ENCODE measurements around the gene IMMP2L.

IMMP2L gene

GRCh38 chr7:111199643-111200042, 362.6 kb downstream of the IMMP2L start:
- DNase-seq = no peak

DNA sequence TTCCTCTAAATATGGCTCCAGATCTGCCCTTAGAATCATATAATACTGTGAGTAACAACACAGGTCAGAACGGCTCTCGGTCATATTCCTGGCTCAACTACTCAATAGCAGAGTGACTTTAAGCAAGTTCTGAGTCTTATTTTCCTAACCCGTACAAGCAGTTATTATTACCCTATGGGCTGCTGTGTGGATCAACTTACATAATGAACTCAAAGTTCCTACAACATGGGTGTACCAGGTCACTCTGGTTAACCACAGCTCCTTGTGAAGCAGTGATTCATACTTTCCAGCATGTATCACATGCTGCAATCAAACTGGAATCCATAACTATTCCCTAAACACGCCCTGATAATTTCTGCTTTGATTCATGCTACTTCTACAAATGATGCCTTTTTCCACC, 364.0 kb downstream of the IMMP2L start:
- no peak for DNase-seq

- no peak for DNase-seq
Observed at GRCh38 chr7:111196655-111197054, 365.6 kb downstream of the IMMP2L start.

DNA sequence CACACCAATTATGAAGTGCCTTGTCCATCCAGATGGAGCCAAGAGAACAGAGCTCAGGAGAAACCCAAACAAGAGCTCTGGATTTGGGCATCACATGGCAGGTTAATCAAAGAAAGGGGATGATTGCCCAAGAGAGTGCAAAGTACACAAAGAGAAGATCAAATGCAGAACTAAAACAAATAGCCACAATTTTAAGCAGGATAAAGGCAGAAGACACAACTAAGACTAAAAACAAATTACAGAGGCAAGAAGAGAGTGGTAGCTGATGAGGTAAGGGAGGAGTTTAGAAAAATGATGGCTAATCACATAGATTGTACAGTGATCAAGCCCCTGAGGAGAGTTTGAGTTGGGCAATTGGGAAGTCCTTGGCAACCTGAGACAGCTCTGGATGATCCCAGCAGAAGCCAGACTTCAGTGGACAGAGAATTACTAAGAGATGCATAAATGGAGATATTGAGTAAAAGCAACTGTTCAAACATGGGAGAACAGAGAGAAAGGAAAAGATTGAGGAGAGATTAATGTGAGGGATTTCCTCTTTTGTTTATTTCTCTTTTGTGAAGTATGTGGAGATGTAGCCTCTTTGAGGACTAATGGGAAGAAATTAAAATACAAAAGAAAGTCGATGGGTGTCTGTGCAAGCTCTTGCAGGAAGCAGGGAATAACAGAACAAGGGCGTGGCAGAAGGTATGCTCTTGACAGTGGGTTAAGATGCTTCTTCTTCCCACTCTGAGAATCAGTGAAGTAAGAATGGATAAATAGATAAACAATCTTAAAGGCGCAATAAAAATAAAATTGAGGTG, 369.5 kb downstream of the IMMP2L start:
- no peak for DNase-seq

DNA sequence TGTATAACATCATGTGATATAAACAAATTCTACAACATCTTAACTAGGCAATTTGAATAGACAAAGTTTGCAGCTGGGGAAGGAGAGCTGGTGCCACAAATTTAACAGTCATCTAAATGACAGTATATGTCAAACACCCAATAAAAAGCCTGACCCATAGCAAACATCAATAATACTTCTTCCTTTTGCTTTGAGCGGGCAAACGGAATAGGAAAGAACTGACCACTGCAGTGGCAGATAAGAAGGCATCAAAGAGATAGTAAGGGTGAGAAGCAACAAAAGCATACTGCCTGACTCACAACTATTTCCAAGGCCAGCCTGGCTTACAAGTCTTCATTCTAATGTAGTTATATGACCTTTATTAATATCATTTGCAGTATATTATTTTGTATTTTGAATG, 371.5 kb downstream of the IMMP2L start:
- no peak for DNase-seq

DNA sequence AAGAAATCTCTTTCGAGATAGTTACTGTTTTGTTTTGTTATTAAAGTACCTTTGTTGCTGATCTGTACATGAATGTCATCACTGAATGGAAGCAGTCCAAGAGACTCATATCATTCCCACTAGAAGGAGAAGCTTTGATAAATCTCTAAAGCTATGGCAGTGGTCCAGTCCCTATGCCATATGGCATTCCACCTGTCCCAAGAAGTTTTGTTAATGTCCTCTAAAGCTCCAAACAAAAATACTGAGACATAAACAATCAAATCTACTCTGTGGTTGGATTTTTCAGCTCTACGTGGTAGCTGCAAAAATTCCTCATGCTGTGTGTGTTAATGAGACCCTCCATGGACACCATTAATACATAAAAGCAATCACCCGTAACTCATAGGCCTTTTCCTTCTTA, 377.3 kb downstream of the IMMP2L start:
- no peak for DNase-seq

DNA sequence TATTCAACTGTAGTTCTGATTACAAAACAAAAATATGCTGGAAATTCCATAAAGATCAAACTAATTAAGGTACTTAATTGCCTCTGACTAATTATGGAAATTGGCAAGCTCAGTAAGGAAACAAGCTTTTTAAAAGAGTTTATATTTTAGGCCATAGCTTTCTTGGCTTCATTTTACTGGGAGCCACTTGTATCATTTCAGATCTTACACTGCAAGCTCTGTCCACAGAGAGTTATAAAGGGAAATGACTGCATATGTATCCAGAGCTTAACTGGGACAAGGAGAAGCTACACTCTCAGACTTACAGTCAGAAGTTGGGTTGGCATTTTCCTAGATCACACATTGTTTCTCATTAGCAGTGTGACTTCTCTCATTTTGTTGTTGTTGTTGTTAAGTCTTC, 379.0 kb downstream of the IMMP2L start:
- no peak for DNase-seq

GRCh38 chr7:111180338-111180737, 382.0 kb downstream of the IMMP2L start:
- DNase-seq = no peak

- no peak for DNase-seq
Observed at GRCh38 chr7:111175908-111176441, 386.3 kb downstream of the IMMP2L start.

GRCh38 chr7:111174510-111174909, 387.8 kb downstream of the IMMP2L start:
- DNase-seq = no peak

DNA sequence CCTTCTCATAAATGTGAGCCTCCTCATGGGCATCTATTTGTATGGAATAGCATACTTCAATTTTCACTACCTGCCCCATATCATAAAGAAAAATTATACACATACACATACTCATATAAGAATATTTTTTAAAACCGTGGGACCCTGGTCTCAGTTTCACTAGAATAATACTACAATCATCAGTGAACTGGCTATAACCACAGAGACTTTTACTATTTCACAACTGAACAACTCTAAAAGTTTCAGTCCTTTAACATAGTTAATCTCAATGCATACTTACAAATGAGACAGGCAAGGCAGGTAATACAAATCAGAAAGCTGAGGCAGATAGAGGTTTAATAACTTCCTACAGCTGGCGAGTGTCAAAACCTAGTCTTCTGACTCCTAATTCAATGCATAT, 388.3 kb downstream of the IMMP2L start:
- no peak for DNase-seq

GRCh38 chr7:111173528-111173927, 388.8 kb downstream of the IMMP2L start:
- no peak for DNase-seq

DNA sequence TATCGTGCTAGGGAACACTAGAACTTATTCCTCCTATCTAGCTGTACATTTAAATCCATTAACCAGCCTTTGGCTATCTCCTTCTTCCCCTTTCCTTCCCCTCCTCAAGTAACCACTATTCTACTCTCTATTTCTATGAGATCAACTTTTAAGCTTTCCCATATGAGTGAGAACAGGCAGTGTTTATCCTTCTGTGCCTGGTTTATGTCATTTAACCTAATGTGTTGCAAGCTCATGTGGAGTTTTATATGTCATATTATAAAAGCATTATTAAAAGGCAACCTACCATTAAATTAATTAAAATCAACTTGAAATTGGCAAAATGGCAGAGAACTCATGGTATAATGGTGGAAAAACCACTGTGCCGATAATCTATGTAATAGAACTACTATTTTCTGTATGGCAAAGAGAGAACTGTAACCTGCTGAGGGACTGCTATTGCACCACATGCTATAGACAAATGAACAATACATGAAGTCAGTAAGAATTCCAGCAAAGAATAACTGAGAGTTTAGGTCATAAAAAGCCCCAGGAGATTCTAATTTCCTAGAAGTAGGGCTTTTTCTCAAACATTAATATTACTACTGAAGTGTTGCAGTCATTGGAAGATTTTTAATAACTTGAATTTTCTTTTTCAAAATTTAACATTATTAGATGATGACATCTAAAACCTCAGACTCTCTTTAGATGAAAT, 389.6 kb downstream of the IMMP2L start:
- no peak for DNase-seq

GRCh38 chr7:111168182-111168581, 394.1 kb downstream of the IMMP2L start:
- DNase-seq = no peak

DNA sequence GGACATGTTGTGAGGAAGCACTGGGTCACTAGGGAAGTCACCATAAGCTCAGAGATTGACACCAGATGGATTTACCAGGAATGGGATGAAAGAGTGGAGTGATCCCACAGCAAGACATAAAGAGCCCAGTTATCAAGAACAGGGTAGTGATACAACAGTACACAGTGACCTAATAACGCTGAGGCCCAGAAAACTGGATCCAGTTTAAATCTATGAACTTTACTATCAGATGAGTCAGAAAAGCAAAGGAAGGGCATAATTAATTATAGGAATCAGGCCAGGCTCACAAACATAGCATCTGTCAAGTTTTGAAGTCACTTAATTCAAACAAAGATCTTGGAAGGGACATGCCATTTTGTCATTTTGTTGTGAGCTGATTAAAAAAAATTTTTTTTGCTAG, 397.9 kb downstream of the IMMP2L start:
- no peak for DNase-seq

- DNase-seq = no peak
Observed at GRCh38 chr7:111162692-111163091, 399.6 kb downstream of the IMMP2L start.

DNA sequence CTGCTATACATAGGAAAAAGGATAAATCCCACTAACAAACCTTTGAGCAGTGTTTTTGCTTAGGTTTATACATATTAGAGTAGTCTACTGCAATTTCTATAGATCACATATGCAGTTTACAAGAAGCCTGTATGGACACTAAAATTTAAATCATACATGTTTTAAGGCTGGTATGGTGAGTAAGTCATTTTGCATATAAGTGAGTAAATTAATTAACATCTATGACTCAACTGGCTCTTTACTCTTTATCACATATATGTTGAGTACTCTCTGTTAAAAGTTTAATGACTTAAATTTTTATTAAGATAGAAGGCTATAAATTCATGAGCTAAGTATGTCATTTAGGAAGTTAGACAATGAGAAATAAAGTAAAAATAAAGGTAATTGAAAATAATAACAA, 402.0 kb downstream of the IMMP2L start:
- DNase-seq = no peak

DNA sequence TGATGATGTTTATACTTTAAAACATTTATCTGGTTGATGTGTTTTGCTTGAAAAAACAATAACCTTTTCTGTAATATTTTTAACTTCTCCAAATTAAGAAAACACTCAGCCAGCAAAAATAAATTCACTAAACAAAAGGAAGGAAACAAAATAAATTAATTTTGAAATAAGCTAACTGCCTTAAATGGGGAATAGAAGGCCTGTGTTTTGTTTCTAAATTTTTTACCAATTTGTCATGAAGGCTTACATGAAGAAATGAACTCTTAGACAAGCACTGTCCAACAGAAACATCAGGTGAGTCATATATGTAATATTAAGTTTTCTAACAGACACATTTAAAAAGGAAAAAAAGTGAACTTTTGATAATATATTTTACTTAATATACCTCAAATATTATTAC, 402.9 kb downstream of the IMMP2L start:
- no peak for DNase-seq

DNA sequence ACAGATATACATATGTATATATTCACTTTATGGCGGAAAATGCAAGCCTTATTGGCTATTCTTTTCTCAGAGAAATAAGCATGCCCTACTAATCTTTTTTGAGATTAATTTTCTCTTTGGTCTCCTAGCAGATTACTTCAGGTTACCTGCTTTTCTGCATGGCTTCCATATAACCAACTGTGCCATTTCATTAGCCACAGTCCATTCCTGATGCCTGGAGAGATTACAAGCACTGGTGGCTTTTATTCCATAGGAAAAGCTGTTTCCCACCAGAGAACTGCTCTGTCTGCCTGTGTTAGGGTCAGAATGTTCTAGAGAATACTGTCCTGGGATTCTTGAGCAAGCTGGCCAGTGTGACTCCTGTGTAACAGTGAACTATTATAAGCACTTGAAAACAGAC, 411.6 kb downstream of the IMMP2L start:
- DNase-seq = no peak

DNA sequence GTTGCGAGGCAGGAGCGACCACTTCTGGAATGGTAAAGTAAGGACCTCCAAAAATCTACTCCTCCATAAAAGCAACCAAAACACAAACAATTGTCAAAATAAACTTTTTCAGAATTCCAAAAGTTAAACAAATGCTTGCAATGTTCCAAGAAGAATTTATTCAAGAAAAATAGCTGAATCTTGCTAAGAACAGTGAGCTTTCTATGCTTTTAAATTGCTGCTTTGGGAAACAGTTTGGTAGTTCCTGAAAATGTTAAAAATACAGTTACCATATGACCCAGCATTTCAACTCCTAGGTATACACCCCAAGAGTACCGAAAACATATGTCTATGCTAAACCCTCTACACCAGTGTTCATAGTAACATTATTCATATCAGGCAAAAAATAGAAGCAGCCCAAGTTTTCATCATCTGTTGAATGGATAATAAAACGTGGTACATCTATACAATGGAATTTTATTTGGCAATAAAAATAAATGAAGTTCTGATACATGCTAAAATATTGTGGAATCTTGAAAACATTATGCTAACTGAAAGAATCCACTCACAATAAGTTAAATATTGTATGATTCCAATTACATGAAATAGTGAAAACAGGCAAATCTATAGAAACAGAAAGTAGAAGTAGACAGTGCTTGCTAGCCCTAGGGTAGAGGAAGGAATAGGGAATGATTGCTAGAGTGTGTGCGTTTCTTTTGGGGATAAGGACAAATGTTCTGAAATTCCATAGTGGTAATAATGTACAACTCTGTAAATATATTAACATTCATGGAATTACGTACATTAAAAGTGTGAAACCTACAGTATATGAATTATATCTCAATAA, 414.4 kb downstream of the IMMP2L start:
- no peak for DNase-seq

GRCh38 chr7:111146136-111146535, 416.2 kb downstream of the IMMP2L start:
- no peak for DNase-seq

- no peak for DNase-seq
Observed at GRCh38 chr7:111145472-111145871, 416.8 kb downstream of the IMMP2L start.

DNA sequence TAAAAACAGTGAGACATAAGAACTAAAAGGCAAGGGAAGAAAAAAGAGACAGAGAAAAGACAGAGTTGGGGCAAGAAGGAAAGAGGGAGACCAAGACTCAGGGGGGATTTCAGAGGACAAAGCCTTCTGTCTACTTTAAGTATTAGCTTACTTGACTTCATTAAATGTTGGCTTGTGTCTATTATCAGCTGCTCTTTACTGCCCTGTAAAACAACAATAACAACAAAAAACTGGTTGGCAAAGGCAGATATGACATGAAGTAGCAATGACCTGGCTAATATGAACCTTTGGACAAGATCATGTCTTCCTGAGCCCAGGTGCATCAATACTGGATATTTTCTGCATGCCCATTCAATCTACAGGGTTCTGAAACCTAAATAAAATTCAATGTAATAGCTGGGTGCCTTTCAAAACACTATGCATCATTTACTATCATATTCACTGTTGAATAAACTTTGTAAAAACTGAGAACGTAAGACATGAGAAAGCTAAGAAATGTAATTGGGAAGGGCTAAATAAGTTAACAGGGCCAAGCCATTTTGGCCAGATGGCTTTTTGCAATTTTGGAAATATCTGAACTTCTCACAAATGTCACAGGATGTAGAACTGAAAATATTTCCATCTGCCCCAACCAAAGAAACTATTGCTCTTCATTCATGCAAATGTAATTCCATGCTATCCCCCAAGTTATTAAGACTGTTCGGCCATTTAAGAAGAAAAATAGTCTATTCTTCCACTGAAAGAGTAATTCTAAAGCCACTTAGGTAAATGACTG, 422.0 kb downstream of the IMMP2L start:
- DNase-seq = no peak

Measured in CD4-positive, alpha-beta T cell treated with Interleukin-1 beta for 1 hour (primary cell).